ENCODE data around the gene CRB2. TPM values are rescaled to one million over a fixed set of nuclear protein-coding genes. Genes with fewer than 3 reads are reported as not detected.
"Not testable (repeated sequence)": the region's sequence is repeated elsewhere in the genome, so short reads cannot be mapped to it uniquely, and the experiment has no call there.

CRB2 gene
- polyA plus RNA-seq, 3 donors: 0.01 to 0.22 (median 0.10) TPM

DNA sequence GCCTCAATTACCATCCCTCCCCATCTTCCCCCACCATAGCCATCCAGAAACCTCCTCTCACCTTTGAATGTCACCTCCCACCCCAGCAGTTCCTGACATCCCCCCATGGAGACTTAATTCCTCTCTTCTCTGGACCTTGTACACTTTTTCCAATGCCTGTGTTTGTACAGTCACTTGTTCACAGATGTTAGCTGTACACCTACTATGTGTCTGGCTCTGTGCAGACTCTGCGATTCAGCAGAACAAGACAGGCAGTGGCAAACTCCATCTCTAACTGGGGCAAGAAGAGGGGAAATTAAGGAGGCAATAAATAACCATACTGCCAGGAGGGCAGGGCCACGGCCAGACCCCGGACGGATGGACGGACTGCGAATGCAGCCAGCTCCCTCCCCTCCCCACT, 29.8 kb upstream of the CRB2 start:
- WGBS, 3 donors: 37 to 77% (median 50%) methylated on average over 6 of the region's 6 CpGs
- no peak overlapping the region for H3K27ac ChIP-seq (ENCODE audit: low read depth, low read length)

DNA sequence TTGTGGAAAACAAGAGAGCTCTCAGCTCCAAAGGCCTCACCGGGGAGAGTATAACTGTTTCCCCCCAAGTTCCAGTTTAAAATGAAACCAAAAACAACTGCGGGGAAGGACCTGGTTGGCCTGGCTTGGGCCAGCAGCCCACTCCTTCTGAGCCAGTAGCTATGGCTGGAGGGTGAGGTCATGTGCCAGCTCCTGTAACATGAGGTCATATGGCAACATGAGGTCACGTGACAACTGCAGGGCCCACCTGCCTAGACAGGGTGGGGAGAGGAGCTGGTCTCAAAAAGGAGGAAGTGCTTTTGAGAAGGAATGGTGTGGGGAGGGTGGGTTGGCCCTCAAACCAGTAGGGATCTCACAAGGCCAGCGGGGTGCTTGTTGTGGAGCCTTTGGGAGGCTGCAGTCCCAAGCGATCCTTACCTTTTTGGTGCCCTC, 29.3 kb upstream of the CRB2 start:
- no peak overlapping the region for H3K27ac ChIP-seq (ENCODE audit: low read depth, low read length)
- 44 to 71% (median 55%) methylated on average over 5 of the region's 5 CpGs for WGBS, 3 donors

DNA sequence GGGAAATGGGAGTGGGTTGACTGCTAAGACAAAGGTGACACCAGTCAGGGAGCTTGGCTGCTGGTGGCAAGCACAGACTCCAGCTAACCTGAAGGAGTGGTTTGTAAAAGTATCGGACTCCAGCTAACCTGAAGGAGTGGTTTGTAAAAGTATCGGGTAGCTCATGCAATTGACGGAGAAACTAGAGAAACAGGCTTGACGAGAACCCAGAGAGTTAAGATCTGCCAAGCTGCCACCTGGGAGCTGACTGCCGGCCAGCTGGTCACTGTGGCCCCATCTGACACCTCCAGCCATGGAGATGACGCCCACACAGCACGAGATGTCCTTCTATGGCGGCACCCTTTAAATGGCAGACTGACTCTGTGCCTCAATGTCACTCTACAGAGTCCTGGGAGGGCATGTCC, 28.3 kb upstream of the CRB2 start:
- WGBS, 3 donors: 33 to 95% (median 88%) methylated on average over 8 of the region's 8 CpGs
- no peak overlapping the region for H3K27ac ChIP-seq (ENCODE audit: low read depth, low read length)

DNA sequence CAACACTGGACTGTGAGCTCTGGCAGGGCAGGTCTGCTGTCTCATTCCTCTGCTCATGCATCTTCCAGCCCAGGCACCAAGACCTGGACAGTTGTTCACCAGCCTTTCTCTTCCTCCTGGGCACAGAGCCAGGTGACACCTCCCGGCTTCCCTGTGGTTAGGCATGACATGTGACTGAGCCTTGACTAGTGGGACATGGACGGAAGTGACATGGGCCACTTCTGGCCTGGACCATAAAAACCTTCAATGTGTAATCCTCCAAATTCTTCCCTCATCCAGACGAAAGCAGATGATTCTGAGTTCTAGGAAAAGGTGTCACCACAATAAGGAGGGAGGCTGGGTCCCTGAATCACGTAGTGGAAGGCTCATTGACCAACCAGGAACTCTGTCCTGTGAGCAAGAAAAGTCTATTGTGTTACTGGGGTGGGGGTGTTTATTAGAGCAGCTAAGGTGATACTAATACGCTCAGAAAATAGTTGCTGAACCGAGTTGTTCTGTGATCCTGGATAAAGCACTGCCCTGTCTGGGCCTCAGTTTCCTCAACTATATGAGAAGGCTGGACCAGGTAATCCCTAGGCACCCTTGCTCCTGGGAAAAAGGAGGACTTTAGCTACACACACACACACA, 26.6 kb upstream of the CRB2 start:
- WGBS, 3 donors: 64 to 87% (median 67%) methylated on average over 6 of the region's 6 CpGs
- no peak overlapping the region for H3K27ac ChIP-seq (ENCODE audit: low read depth, low read length)

DNA sequence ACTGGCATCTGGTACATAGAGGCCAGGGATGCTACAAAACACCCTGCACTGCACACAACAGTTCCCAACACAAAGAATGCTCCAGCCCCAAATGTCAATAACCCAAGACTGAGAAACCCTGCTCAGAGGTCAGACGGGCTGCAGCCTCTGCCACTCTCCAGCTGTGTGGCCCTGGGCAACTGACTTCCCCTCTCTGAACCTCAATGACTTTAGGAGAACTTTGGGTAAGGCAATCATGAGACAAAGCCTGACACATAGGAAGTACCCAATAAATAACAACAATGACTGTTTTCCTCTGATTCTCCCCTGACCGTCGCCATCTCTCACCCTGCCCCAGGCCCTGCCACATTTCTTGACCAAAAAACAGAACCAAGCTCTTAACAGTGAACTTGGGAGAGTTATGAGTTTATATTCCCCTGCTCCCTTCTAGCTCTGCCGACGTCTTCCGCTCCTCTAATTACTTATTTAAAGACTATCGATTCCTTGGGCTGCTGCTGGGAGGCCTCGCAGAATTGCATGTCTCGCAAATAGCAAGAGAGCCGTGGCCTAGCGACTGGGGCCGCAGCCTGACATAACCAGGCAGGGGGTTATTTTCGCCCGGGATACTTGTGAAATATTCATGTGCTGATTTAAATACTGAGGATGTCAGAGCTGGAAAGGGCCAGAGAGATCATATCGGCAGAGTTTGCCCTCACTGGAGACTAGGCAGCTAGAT, 24.5 kb upstream of the CRB2 start:
- WGBS, 3 donors: 85 to 89% (median 88%) methylated on average over 15 of the region's 15 CpGs
- no peak overlapping the region for H3K27ac ChIP-seq (ENCODE audit: low read depth, low read length)

DNA sequence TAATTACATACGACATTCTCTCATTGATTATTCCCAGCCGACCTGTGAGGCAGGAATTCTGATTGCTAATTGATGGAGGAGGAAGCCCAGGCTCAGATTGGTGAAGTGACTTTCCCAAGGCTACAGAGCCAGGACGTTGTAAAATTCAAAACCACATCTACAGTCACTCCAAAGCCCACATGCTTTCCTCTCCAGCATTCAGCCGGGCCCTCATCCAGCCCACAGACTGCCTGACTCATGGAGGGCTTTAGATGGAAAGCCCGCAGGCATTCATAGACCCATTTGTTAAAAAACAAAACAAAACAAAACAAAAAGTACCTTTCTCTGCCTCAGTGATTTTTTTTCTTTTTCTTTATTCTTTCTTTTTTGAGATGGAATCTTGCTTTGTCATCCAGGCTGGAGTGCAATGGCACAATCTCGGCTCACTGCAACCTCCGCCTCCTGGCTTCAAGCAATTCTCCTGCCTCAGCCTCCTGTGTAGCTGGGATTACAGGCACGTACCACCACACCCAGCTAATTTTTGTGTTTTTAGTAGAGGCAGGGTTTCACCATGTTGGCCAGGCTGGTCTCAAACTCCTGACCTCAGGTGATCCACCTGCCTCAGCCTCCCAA, 22.8 kb upstream of the CRB2 start:
- WGBS, 3 donors: 59 to 67% (median 66%) methylated on average over 8 of the region's 8 CpGs
- not testable (repeated sequence) for H3K27ac ChIP-seq (ENCODE audit: low read depth, low read length)

DNA sequence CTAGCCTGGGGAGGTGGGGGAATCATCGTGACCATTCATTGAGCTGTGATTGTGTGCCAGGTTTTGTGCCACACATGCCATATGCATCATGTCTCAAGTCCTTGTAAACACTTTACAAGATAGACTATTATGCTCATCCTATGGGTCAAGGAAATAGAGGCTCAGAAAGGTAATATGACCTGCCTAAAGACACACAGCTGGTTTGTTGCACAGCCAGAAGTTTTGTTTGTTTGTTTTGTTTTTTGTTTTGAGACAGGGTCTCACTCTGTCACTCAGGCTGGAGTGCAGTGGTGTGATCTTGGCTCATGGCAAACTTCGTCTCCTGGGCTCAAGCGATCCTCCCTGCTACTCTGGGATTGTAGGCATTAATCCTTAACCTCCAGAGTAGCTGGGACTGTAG, 21.4 kb upstream of the CRB2 start:
- H3K27ac ChIP-seq (ENCODE audit: low read depth, low read length): no peak overlapping the region
- WGBS, 3 donors: 89 to 93% (median 92%) methylated on average over 3 of the region's 3 CpGs

DNA sequence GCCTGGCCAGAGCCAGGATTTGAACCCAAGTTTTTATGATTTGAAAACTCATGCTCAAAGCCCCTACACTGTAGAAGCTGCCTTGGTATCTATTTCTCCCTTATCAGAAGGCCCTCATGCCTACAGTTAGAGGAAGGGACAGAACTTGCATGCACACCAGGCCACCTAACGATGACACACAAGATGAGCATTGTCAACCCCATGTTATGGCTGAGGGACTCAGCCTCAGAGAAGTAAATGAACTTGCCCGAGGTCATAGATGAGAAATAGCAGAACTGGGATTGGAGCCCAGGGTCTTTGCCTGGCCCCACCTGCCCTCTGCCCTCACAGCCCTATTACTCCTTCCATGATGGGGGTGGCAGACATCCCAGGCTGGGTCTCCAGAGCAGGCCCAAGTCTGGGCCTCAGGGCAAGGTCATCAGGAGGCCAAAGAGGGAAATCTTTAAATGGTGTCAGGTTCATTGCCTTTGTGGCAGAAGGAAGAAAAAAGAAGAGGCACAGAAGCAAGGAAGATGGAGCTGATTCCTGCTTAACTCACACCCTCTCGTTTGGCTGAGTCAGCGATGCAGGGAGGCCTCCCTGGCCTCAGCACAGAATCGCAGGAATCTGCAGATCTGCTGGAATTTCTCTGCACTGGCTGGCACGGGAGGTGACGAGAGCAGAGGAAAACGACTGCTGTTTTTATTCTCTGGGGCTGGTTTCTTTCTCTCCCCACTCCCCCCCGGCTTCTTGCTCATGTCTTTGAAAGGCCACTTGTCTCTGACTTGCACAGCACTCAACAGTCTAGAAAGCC, 20.6 kb upstream of the CRB2 start:
- H3K27ac ChIP-seq (ENCODE audit: low read depth, low read length): no peak overlapping the region
- WGBS, 3 donors: 32 to 56% (median 54%) methylated on average over 9 of the region's 9 CpGs

DNA sequence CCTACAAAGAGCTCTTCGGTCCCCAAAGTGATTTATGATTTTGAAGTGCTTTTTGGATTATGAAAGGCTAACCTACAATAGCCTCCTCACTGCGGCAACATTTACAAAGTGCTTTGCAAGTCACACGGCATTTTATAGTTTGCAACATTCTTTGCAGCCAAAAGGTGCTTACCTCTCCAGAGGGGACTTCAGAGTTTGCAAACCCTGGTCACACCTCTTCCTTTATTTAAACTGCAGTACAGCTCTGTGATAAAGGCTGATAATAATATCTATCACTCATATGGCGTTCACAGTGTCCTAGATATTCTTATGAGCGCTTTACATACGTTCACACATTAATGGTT, 20.0 kb upstream of the CRB2 start:
- 39 to 79% (median 71%) methylated on average over 6 of the region's 6 CpGs for WGBS, 3 donors
- H3K27ac ChIP-seq (ENCODE audit: low read depth, low read length): no peak overlapping the region

DNA sequence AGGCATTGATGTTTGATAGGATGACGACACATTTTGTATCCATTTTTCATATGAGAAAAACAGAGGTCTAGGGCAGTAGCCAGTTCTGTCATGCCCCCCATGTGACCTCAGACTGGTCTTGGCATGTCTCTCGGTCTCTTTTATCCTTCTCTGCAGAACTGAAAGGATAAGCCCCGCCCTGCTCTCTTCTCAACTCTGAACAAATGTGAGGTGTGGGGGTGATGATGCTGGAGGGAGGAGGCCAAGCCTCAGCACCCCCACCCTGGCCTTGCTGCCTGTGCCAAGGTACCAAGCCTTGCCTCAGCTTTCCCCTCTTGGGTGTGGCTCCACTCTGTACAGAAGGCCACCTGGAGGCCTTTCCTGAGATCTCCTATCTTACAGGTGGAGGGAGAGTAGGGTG, 19.5 kb upstream of the CRB2 start:
- H3K27ac ChIP-seq (ENCODE audit: low read depth, low read length): no peak overlapping the region
- 83 to 90% (median 84%) methylated on average over 3 of the region's 3 CpGs for WGBS, 3 donors

DNA sequence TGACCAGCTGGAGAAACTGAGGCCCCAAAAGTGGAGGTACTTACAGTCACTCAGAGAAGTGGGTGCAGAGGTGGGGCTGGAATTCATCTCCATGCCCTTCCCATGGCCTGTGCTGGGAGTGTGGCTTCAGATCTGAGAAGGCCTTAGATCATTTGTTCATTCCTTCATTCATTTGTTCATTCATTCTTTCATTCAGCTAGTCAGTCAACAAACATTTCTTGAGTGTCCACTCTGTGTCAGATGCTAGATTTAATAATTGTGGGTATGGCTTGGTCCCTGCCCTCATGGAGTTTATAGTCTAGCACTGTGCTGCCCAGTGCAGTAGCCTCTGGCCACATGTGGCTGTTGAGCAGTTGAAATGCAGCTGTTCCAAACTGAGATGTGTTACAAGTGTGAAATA, 19.0 kb upstream of the CRB2 start:
- no peak overlapping the region for H3K27ac ChIP-seq (ENCODE audit: low read depth, low read length)

DNA sequence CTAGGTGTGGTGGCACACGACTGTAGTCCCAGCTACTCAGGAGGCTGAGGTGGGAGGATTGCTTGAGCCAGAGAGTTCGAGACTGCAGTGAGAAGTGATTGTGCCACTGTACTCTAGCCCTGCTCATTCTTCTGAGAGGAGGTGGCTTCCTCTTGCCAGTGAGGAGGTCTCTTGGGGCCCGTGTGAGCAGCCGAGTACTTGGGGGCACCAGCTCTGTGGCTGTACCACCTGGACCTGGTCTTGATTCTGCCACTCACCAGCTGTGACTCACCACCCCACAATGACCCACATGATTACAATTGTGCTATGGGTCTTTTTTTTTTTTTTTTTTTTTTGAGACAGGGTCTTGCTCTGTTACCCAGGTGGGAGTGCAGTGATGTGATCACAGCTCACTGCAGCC, 18.0 kb upstream of the CRB2 start:
- WGBS, 3 donors: 73 to 83% (median 76%) methylated on average over 4 of the region's 4 CpGs

DNA sequence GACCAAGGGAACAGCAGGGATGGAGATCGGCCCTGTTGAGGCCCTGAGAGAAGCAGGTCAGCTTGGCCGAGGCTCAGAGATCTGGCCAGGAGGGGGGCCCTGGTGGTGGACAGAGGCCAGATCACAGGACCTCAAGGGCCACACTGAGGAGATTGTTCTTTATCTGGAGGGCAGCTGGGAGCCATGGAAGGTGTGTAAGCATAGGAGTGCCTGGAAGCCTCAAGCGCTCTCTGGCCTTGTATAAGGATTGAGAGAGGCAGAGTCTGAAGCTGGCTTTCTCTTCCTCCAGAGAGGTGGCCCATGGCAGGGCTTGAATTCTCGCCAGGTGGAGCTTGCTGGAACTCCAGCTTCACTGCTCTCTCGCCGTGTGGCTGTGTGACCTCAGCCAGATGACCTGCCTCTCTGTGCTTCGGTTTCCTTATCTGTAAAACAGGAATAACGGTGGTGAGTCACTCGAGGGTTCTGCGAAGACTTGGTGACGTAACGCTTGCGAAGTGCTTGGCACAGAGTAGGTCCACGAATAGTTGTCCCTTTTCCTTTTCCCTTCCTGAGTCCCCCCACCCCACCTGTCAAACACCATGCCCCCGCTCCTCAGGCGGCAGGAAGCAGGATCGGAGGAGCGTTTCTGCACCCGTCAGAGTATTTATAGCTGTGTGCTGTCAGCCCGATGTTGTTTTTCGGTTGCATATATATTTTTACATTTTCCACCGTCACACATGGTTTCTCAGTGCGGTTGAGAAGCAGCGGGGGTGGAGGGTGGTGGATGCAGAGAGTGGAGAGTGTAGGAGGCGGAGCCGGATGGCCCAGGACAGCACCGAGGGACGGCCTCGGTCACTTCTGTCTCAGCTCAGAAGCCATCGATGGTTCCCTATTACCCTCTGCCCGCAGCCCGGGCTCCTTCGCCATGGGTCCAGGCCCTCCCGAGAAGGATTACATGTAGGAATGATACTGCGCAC, 17.0 kb upstream of the CRB2 start:
- WGBS, 3 donors: 30 to 61% (median 40%) methylated on average over 35 of the region's 35 CpGs

More for the DNA sequence above, 18.0 kb upstream of the CRB2 start:
- no peak overlapping the region for H3K27ac ChIP-seq (ENCODE audit: low read depth, low read length)

DNA sequence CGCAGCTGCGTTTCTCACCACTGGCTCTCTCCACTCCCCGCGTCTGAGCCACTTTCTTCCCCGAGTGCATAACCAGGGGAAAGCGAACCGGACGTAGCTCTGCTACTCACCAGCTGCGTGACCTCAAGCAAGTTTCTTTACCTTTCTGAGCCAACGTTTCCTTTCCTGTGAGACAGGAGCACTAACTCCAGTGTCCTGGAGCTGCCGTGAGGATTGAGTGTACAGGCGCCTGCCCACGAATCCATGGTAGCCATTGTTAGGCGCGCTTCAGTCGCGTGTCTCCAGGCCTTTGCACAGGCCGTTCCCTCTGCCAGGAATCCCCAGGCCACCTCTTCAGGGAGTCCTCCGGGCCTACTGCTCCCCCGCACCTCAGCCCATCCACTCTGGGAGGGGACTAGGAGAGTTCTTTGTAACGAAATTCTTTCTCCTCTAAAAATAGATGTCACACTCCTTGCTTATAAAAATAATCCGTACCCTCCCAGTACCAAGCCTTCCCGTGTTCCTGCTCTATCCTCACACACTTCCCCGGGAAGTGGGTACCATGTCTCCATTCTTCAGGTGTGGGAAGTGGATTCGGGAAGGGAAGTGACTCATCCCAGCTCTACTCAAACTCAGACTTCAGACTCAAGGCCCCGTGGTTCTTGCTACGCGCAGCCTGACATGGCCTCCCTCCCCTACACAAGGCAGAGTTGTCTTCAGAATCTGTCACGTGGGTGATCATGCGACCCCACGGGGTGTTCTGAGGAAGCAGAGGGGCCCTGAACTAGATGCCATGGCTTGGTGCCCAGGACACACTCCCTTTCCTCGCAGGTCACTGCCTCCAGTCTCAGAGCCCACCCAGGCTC, 16.1 kb upstream of the CRB2 start:
- 42 to 67% (median 44%) methylated on average over 32 of the region's 32 CpGs for WGBS, 3 donors
- no peak overlapping the region for H3K27ac ChIP-seq (ENCODE audit: low read depth, low read length)

More for the DNA sequence above, 17.0 kb upstream of the CRB2 start:
- H3K27ac ChIP-seq (ENCODE audit: low read depth, low read length): no peak overlapping the region

DNA sequence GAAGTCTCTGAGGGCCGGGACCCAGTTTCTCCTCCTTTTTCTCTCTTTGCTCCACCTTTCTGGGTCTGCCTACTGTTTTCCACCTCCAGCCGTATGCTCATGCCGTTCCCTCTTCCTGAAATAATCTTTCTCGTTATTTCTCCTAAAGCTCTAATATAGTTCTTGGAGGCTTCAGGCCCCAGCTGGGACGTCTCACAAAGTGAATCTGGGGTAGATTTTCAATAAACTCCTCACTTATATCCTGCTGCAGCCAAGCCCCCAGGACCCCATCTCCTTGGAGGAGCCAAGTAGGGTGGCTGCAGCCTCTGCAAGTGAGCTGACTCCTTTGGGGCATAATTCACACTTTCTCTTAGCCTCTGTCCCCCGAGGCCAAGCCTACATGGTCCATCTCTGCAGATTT, 14.2 kb upstream of the CRB2 start:
- 83 to 85% (median 85%) methylated on average over 6 of the region's 6 CpGs for whole genome bisulfite sequencing, 3 donors
- H3K27ac ChIP-seq (ENCODE audit: low read depth, low read length): no peak overlapping the region

DNA sequence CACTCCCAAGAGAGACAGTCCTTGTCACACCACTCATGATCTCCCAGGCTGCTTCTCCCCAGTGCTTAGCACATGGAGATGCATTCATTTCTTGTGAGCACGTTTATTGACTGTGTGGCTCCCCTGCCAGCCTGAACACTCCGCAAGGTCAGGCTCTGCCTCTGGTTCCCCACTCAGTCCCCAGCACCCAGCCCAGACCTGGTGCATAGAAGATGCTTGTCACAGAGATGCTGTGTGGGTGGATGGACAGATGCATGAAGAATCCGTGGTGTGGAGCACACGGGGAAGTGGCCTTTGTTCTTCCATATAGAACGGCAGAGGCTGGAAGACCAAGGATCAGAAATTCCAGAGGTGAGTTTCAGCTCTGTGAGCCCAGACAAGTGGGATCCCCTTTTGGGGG, 13.8 kb upstream of the CRB2 start:
- H3K27ac ChIP-seq (ENCODE audit: low read depth, low read length): no peak overlapping the region
- 78 to 91% (median 87%) methylated on average over 5 of the region's 5 CpGs for WGBS, 3 donors

DNA sequence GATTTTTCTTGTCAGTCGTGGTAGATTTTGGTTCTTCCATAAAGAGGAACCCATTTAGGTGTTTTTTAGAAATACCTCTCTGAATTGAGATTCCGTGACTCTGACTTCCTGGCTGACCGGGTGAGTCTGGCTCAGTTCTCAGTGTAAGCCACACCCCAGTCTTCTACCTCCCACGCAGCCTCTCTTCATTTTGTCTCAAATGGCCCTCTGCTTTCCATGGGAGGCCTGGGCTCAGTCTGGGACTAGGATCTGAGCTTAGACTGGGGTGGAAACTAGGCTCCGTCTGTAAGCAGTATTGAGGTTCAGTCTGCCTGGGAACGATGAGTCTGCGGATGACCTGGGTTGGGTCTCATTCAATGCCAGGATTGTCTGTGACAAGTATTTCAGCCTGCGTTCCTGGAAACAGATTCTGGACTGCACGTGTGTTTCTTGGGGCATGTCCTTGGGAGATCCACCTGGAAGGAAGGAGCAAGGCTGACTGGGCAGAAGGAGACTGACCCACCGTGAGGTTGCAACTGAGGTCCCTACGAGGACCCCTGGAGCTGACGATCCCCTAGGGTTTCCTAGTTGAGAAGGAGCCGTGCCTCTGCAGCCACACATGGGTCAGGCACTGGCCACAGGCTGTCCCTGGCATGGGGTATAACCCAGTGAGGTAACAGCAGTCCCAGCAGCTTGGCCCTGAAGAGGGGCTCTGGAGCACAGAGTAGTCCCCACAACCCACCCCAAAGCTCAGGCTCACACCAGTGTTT, 12.4 kb upstream of the CRB2 start:
- H3K27ac ChIP-seq (ENCODE audit: low read depth, low read length): no peak overlapping the region
- 51 to 71% (median 56%) methylated on average over 13 of the region's 13 CpGs for WGBS, 3 donors
